Fibroblast of mammary gland (primary cell): Measurements from ENCODE around the gene TP53I11.
A peak's percentile ranks its signal among the peaks of the same experiment; 100 is the strongest.

Experiments
- DNase-seq: peaks from one replicate; pipeline ENCODE4 v3.0.0-alpha.2; 2010; ENCODE audit warnings: low read depth
- H3K4me3 ChIP-seq: 2 replicates; pipeline ENCODE4 v1.5.1; 2011; ENCODE audit warnings: low read depth, mild to moderate bottlenecking, low read length, moderate library complexity; ENCODE audit not compliant: control insufficient read depth
- CTCF ChIP-seq: conservative IDR thresholded peaks from 2 replicates; pipeline ENCODE4 v1.5.1; 2011; ENCODE audit warnings: low read depth, low read length, inconsistent platforms; ENCODE audit not compliant: control insufficient read depth, insufficient read depth

TP53I11 gene

GRCh38 chr11:44912270-44912987, 38.3 kb downstream of the TP53I11 start:
- H3K4me3 ChIP-seq = no peak overlapping the region
- no peak for TF ChIP-seq CTCF
- DNase-seq = no peak

GRCh38 chr11:44911029-44911814, 39.5 kb downstream of the TP53I11 start:
- H3K4me3 ChIP-seq = no peak overlapping the region
- TF ChIP-seq CTCF = peak; percentile 67
- DNase-seq = peak; percentile 75

GRCh38 chr11:44910591-44910990, 40.1 kb downstream of the TP53I11 start:
- no peak overlapping the region for H3K4me3 ChIP-seq
- no peak for TF ChIP-seq CTCF
- DNase-seq = no peak

- DNase-seq = no peak
- H3K4me3 ChIP-seq = no peak overlapping the region
- TF ChIP-seq CTCF = no peak
Observed at GRCh38 chr11:44909557-44909956, 41.1 kb downstream of the TP53I11 start.

GRCh38 chr11:44906649-44907048, 44.0 kb downstream of the TP53I11 start:
- H3K4me3 ChIP-seq = no peak overlapping the region
- no peak for TF ChIP-seq CTCF

GRCh38 chr11:44905131-44905866, 45.4 kb downstream of the TP53I11 start:
- H3K4me3 ChIP-seq = no peak overlapping the region
- TF ChIP-seq CTCF = no peak
- DNase-seq = no peak

More at GRCh38 chr11:44906649-44907048, 44.0 kb downstream of the TP53I11 start:
- no peak for DNase-seq
